ENCODE results near the gene B3GALT2. TPM values are rescaled to one million over a fixed set of nuclear protein-coding genes. Genes with fewer than 3 reads are reported as not detected.

B3GALT2 gene
- total RNA-seq, 4 donors from 2014 or later: 0.17 to 0.65 (median 0.22) TPM; not detected in 1

- TF ChIP-seq CTCF (IDR thresholded peaks at IDR 0.05; ENCODE audit: low read depth): no peak
Observed at GRCh38 chr1:193144999-193145398, 41.4 kb downstream of the B3GALT2 start.

GRCh38 chr1:193144361-193144938 is 42.0 kb downstream of the B3GALT2 start:
- no peak for TF ChIP-seq CTCF (IDR thresholded peaks at IDR 0.05; ENCODE audit: low read depth)

GRCh38 chr1:193143285-193143684 is 43.1 kb downstream of the B3GALT2 start:
- no peak for TF ChIP-seq CTCF (IDR thresholded peaks at IDR 0.05; ENCODE audit: low read depth)

GRCh38 chr1:193142409-193142808 is 44.0 kb downstream of the B3GALT2 start:
- no peak for TF ChIP-seq CTCF (IDR thresholded peaks at IDR 0.05; ENCODE audit: low read depth)

GRCh38 chr1:193141804-193142203 is 44.6 kb downstream of the B3GALT2 start:
- TF ChIP-seq CTCF (IDR thresholded peaks at IDR 0.05; ENCODE audit: low read depth): no peak

GRCh38 chr1:193140254-193140653 is 46.2 kb downstream of the B3GALT2 start:
- TF ChIP-seq CTCF (IDR thresholded peaks at IDR 0.05; ENCODE audit: low read depth): no peak

- no peak for TF ChIP-seq CTCF (IDR thresholded peaks at IDR 0.05; ENCODE audit: low read depth)
Observed at GRCh38 chr1:193131266-193131860, 55.0 kb downstream of the B3GALT2 start.

Small RNA genes lying within 50 kb of the gene (small RNA-seq; reads per million reads assigned to genes)
- not detected for gene MIR1278

Other genes with a start within 250 kb of the B3GALT2 start
- gene UCHL5, start 127.3 kb downstream of the B3GALT2 start, total RNA-seq: 10 to 100 TPM; 29.2 to 42.6 (median 34.0) TPM
- gene RO60, start 127.0 kb downstream of the B3GALT2 start, total RNA-seq: 100 to 1,000 TPM in 1 of 4 donors, 10 to 100 TPM in 3; 65.1 to 120 (median 92.4) TPM
- gene GLRX2, start 81.2 kb downstream of the B3GALT2 start, total RNA-seq: 10 to 100 TPM in 1 of 4 donors, 1 to 10 TPM in 3; 7.7 to 20.2 (median 8.5) TPM
- 10 to 100 TPM; 35.2 to 74.8 (median 41.8) TPM for gene CDC73, start 64.6 kb downstream of the B3GALT2 start, total RNA-seq